ENCODE results near the gene DTNB.
"Not testable (repeated sequence)": the region's sequence is repeated elsewhere in the genome, so short reads cannot be mapped to it uniquely, and the experiment has no call there.

DTNB gene

GRCh38 chr2:25535411-25536289 is 137.7 kb downstream of the DTNB start:
- not testable (repeated sequence) for DNase-seq

DNA sequence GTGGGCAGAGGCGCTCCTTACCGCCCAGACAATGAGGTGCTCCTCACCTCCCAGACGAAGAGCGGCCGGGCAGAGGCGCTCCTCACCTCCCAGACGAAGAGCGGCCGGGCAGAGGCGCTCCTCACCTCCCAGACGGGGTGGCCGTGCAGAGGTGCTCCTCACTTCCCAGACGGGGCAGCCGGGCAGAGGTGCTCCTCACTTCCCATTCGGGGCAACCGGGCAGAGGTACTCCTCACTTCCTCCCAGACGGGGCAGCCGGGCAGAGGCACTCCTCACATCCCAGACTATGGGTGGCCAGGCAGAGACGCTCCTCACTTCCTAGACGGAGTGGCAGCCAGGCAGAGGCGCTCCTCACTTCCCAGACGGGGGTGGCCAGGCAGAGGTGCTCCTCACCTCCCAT is 138.4 kb downstream of the DTNB start:
- DNase-seq, result not testable (repeated sequence)

DNA sequence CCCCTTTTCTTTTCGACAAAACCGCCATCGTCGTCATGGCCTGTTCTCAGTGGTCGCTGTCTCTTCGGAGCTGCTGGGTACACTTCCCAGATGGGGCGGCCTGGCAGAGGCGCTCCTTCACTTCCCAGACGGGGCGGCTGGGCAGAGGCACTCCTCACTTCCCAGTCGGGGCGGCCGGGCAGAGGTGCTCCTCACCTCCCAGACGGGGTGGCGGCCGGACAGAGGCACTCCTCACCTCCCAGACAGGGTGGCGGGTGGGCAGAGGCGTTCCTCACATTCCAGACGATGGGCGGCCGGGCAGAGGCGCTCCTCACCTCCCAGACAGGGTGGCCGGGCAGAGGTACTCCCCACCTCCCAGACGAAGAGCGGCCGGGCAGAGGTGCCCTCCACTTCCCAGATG is 138.9 kb downstream of the DTNB start:
- no peak for DNase-seq

DNA sequence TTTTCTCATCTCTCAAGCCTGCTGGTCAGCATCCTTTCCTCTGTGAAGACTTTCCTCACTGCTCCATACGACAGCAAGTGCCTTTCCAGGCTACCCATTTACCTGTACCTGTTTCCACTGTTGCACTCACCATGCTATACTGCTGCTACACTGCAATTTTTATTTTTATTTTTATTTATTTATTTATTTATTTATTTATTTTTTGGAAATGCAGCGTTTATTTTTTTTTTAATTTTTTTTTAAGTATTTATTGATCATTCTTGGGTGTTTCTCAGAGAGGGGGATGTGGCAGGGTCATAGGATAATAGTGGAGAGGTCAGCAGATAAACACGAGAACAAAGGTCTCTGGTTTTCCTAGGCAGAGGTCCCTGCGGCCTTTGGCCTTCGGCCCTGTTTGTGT is 139.6 kb downstream of the DTNB start:
- not testable (repeated sequence) for DNase-seq

DNA sequence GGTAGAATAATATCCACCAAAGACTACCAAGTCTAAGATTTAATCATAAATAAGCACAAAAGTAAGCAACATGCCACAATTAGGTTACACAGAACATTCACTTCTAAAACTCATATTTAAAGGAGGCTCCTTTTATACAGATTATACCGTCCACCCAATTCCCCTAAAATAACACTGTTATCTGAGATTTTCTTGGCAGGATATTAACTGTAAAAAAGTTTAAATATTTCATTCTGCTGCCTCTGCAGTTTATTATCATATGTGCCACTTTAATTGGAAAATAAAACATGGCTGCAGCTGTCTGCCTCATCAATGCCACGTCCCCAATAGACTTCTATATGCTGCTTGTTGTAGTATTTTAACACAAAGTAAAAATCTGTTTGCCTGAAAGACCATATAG is 140.9 kb downstream of the DTNB start:
- DNase-seq, result no peak

DNA sequence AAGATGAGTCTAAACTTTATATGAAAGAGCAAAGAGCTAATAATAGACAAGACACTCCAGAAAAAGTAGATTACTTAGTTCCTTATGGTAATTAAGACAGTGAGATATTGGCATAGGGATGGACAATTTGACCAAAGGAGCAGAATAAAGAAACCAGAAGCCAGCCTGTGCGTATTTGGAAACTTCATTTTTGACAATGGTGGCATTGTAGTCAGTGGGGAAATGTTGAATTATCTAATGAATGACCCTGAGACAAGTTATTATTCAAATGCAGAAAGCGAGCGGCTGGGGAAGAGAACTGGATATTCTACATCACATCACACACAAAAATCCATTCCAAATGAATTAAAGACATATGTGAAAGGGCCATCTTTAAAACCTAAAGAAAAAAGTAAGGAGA is 144.3 kb downstream of the DTNB start:
- DNase-seq, result no peak

DNA sequence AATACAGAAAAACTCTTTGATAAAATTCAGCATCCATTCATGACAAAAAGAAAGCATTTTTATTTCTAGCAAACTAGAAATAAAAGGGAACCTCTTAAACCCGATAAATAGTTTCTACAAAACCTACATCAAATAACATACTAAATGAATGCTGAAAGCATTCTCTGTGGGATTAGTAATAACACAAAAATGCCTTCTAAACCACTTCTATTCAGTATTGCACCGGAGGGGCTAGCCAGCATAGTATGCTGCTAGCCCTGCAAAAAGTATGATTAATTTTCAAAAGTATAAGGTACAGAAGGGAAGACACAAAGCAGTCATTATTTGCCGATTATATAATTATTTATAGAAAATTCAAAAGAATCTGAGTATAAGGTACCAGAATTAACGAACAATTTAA is 145.2 kb downstream of the DTNB start:
- DNase-seq, result no peak

DNA sequence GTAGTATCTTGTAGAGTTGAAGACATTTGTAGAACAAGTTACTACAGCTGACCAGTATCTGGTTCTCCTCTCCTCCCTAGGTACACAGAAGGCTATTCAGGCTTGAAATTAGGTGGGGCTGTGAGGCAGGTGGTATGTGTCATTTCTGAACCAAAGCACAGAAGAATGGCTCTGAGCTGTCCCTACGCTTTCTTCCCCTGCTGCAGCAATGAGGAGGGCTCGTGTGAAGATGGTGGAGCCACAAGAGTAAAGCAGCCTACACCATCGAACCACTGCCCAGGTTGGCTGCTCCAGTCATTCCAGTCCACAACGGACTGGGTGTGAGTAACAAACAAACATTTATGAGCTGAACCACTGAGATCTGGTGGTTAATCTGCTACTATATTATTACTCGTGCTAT is 148.9 kb downstream of the DTNB start:
- DNase-seq, result no peak

DNA sequence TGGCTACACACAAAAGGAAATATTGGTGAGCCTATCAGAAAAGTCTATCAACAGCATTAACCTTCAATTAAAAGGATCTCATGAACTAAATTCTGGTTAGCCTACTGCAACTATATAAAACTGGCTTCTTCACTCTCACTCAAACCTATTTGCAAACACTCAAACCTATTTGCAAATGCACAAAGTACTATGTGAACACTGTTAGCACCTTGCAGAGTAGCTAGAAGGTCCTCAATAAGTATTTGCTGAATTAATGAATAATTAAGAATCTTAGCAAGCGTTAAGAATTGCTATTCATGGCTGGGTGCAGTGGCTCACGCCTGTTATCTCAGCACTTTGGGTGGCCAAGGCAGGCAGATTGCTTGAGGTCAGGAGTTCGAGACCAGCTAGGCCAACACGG is 150.3 kb downstream of the DTNB start:
- DNase-seq, result no peak

GRCh38 chr2:25521665-25522387 is 151.6 kb downstream of the DTNB start:
- DNase-seq, result no peak

- DNase-seq, result no peak
Observed at GRCh38 chr2:25521126-25521525, 152.3 kb downstream of the DTNB start.

DNA sequence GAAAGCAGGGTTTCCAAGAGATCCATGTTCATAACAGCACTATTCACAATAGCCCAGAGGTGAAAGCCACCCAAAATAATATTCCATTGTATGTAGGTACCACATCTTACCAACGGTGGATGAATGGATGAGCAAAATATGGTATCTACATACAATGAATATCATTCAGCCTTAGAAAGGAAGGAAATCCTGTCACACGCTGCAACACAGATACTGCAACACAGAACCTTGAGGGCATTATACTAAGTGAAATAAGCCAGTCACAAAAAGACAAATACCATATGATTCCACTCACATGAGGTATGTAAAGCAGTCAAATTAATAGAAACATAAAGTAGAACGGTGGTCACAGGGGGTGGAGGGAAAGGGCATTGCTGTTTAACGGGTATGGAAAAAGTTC is 155.7 kb downstream of the DTNB start:
- no peak for DNase-seq

- DNase-seq, result no peak
Observed at GRCh38 chr2:25514043-25514637, 159.2 kb downstream of the DTNB start.

DNA sequence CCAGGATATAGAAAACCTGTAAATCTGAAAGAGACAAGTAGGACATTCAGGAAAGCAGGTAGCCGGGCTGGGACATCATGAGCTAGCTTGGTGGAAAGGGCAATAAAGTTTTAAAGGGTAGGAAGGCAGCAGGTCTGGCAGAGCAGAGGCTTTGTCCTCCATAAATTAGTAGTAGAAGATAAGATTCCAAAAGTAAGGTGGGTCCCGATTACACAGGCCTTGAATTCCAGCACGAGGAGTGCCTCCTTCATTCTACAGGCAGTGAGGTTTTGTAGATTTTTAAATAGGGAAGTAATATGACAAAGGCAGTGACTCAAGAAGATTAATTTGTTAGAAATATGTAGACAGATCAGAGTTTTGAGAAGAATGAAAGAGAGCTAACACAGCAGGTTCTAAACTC is 160.7 kb downstream of the DTNB start:
- DNase-seq, result no peak

- no peak for DNase-seq
Observed at GRCh38 chr2:25506226-25506625, 167.2 kb downstream of the DTNB start.

DNA sequence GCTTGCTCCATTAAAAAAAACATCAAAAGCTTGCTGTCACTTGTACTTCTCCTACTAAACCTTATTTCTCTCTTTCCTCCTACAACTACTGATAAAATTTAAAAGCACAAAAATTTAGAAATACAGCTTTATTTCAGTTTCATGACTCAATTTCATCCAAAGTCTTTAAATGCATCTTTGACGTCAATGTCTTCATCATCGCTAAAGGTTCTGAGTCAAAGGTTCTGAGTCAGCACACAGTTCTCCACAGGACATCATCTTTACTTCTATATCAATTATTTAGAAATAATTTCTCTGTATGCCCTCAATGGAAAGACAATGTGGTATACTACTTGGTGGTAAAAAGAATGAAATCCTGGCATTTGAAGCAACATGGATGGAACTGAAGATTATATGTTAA is 167.8 kb downstream of the DTNB start:
- no peak for DNase-seq

DNA sequence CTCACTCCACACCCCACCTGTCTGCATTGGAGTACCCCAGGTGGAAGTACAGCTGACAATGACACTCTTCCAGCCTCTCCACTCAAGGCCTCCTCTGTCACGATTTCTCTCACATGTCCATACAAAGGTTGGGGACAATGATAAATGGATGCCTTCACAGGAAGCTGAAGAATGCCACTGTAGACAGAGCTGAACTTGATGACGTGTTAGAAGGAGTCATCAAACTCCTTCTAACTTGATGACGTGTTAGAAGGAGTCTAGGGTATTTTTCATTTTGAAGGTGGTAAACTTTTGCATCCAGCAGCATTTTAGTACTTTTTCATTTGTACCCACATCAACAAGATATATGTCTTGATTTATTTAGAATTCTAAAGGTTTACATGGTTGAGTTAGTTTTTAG is 168.2 kb downstream of the DTNB start:
- no peak for DNase-seq

GRCh38 chr2:25504266-25504665 is 169.1 kb downstream of the DTNB start:
- no peak for DNase-seq

DNA sequence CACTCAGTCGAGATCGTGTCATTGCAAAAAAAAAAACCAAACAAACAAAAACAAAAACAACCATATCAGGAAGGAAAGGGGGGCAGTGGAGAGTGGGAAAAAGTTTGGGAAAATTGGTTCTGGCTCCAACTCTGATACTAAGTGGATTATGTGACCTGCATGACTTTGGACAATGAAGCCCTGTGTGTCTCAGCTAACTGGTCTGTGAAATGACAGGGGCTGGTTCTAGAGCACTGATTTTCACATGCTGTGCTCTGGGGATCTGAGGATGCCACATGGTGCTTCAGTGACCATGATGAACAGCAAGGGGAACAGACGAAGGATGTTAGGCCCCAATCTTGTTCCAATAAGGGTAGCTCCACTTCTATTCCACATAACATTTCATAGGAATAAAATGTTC is 174.2 kb downstream of the DTNB start:
- no peak for DNase-seq

GRCh38 chr2:25497918-25498407 is 175.4 kb downstream of the DTNB start:
- no peak for DNase-seq

GRCh38 chr2:25497229-25497917 is 176.0 kb downstream of the DTNB start:
- no peak for DNase-seq

- no peak for DNase-seq
Observed at GRCh38 chr2:25494616-25495015, 178.8 kb downstream of the DTNB start.

GRCh38 chr2:25493207-25493606 is 180.2 kb downstream of the DTNB start:
- no peak for DNase-seq
